NCI-H2196 treated with DMSO at 0.1 percent for 48 hours (cell line): Measurements from ENCODE around the gene E2F1.
A peak's percentile ranks its signal among the peaks of the same experiment; 100 is the strongest.

Experiments used
- DNase-seq: peaks from one replicate; lab custom pipeline; 2025; ENCODE audit not compliant: unreplicated experiment; lab: John Stamatoyannopoulos, UW

E2F1 gene

GRCh38 chr20:33673114-33673409 lies 13.1 kb downstream of the E2F1 start:
- no peak for DNase-seq

GRCh38 chr20:33672426-33673113 lies 13.6 kb downstream of the E2F1 start:
- DNase-seq: no peak

GRCh38 chr20:33671573-33672288 lies 14.5 kb downstream of the E2F1 start:
- no peak for DNase-seq

GRCh38 chr20:33670715-33671499 lies 15.3 kb downstream of the E2F1 start:
- DNase-seq: no peak

GRCh38 chr20:33669873-33670640 lies 16.1 kb downstream of the E2F1 start:
- DNase-seq: no peak

GRCh38 chr20:33669224-33669623 lies 17.0 kb downstream of the E2F1 start:
- DNase-seq: no peak

GRCh38 chr20:33668466-33669155 lies 17.6 kb downstream of the E2F1 start:
- no peak for DNase-seq

GRCh38 chr20:33667676-33668465 lies 18.3 kb downstream of the E2F1 start:
- DNase-seq: peak; percentile 75

- DNase-seq: no peak
Measured at GRCh38 chr20:33667245-33667675, 18.9 kb downstream of the E2F1 start.

GRCh38 chr20:33666293-33667244 lies 19.6 kb downstream of the E2F1 start, which contains the start of gene ACTL10:
Gene ACTL10, plus strand, starts transcription at chr20:33666943. Its CDS starts 555 bp downstream, at chr20:33667498.
- DNase-seq: peak; percentile 98

- no peak for DNase-seq
Measured at GRCh38 chr20:33664762-33665144, 21.4 kb downstream of the E2F1 start.

- no peak for DNase-seq
Measured at GRCh38 chr20:33664085-33664761, 22.0 kb downstream of the E2F1 start.

GRCh38 chr20:33663161-33664084 lies 22.8 kb downstream of the E2F1 start:
- peak; percentile 65 for DNase-seq

GRCh38 chr20:33662172-33662571 lies 24.0 kb downstream of the E2F1 start, which contains the start of gene C20orf144:
Gene C20orf144, plus strand, starts transcription at chr20:33662327. Its CDS starts 19 bp downstream, at chr20:33662346.
- DNase-seq: no peak

- DNase-seq: no peak
Measured at GRCh38 chr20:33660685-33661058, 25.5 kb downstream of the E2F1 start.

GRCh38 chr20:33660035-33660684 lies 26.0 kb downstream of the E2F1 start:
- no peak for DNase-seq
